HG03045 (cell line): ENCODE measurements around the gene ITGAD.

Source experiments
- ATAC-seq: cut with Tn5 transposase; IDR thresholded peaks from one replicate; pipeline ENCODE4 v1.9.1; 2021; ENCODE audit warnings: mild to moderate bottlenecking, moderate library complexity; ENCODE audit not compliant: unreplicated experiment

ITGAD gene

DNA sequence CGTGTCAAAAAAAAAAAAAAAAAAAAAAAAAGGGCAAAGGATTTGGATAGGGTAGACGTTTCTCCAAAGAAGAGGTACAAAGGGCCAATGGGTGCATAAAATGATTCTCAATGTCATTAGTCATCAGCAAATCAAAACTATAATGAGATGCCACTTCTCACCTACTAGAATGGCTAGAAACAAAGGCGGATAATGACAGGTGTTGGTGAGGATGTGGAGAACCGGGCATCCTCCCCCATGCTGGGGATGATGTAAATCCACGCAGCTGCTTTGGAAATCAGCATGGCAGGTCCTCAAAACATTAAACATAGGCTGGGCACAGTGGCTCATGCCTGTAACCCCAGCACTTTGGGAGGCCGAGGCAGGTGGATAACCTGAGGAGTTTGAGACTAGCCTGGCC is 28.7 kb upstream of the ITGAD start:
- ATAC-seq = no peak

DNA sequence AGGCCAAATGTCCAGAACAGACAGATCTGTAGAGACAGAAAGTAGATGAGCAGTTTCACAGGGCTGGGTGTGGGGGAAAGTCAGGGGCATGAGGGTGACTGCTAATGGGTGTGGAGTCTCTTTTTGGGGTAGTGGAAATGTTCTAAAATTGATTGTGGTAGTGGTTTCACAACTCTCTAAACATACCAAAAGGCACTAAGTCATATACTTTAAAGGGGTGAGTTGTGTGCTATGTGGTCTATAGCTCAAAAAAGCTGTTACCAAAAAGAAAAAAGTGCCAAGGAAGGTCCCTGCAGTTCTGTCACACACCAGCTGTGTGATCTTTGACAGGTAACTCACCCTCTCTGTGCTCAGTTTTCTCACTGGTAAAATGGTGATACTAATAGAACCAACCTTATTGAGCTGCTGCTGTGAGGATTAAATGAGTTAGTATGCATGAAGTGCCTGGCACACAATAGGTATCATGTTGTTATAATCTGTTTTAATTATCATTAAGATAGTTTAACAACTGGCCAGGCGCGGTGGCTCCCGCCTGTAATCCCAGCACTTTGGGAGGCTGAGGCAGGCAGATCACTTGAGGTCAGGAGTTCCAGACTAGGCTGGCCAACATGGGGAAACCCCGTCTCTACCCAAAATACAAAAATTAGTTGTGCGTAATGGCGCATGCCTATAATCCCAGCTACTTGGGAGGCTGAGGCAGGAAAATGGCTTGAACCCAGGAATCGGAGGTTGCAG is 27.8 kb upstream of the ITGAD start:
- ATAC-seq = no peak

DNA sequence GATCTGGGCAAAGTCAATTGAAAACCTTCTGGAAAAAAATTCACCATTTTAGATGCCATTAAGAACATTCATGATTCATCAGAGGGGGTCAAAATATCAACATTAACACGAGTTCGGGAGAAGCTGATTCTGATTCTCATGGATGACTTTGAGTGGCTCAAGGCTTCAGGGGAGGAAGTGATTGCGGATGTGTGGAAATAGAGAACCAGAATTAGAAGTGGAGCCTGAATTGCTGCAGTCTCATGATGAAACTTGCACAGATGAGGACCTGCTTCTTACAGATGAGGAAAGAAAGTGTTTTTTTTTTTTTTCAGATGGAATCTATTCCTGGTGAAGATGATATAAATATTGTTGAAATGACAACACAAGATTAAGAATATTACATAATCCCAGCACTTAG is 25.3 kb upstream of the ITGAD start:
- no peak for ATAC-seq

DNA sequence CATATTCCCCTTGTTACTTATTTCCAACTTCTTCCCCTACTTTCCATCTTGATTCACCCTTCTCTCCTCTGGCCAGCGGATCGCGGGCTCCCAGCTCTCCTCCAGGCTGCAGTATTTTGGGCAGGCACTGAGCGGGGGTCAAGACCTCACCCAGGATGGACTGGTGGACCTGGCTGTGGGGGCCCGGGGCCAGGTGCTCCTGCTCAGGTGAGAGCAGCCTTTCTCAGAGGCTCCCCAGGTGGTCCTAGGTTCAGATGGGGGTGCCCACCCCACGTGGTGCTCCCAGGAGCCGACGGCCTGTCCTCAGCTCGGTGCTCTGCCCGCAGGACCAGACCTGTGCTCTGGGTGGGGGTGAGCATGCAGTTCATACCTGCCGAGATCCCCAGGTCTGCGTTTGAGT is 22.1 kb upstream of the ITGAD start:
- no peak for ATAC-seq

- ATAC-seq = no peak
Measured at GRCh38 chr16:31371619-31372484, 21.3 kb upstream of the ITGAD start.

DNA sequence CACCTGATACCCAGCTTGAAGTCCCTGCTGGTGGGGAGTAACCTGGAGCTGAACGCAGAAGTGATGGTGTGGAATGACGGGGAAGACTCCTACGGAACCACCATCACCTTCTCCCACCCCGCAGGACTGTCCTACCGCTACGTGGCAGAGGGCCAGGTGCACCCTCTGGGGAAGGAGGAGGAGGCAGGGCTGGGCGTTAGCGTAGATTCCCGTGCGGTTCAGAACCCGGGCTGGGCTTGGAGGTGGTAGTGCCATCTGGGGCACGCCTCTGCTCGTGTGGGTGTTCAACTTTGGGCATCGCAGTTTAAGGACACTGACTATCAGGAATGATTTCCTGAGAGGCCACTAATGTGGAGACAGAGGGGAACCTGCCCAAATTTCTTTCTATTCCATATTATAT is 19.9 kb upstream of the ITGAD start:
- no peak for ATAC-seq

DNA sequence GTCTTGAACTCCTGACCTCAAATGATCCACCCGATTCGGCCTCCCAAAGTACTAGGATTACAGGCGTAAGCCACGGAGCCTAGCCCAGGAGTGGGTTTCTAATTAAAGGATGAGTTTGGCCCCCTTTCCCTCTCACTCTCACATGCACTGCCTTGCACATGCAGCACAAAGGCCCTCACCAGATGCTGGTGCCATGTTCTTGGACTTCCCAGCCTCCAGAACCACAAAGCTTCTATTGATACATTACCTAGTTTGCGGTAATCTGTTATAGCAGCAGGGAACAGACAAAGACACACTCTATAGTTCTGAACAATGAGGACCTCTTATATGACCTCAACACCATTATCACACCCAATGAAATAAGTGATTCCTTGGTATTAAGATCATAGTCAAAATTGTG is 17.9 kb upstream of the ITGAD start:
- no peak for ATAC-seq

DNA sequence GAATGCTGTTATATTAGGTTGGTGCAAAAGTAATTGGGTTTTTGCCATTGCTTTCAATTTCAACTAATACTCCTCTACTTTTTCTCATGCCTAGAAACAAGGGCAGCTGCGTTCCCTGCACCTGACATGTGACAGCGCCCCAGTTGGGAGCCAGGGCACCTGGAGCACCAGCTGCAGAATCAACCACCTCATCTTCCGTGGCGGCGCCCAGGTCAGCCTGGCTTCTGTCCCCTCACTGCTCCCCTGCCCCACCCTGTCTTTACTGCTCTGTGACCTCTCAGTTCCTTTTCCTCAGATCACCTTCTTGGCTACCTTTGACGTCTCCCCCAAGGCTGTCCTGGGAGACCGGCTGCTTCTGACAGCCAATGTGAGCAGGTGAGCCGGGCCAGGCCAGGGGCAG is 16.4 kb upstream of the ITGAD start:
- no peak for ATAC-seq

DNA sequence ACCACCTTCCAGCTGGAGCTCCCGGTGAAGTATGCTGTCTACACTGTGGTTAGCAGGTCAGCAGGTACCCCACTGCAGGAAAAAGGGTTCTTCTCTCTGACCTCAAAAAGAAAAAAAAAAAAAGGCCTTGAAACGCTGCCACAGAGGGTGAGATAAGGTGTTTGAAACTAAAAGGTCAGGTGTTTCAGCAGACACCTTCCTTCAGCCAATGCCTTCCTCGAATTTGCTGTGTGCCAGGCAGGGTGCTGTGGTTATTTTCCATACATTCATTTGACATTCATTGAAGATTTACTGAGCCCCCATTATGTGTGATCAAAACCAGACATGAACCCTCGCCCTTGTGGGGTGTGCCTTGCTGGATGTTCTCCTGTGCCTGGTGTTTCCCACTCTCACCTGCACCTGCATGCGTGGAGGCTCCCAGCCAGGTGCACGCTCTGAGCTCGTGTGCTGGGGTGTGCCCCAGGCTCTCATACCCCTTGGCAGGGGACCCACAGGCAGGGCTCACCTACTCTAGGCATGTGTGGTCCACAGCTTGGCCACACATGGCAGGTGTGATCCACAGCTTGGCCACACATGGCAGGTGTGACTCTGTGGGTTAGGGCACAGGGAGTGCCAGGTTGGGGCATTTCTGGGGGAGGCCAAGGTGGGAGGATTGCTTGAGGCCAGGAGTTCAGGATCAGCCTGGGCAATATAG is 15.8 kb upstream of the ITGAD start:
- ATAC-seq = no peak

DNA sequence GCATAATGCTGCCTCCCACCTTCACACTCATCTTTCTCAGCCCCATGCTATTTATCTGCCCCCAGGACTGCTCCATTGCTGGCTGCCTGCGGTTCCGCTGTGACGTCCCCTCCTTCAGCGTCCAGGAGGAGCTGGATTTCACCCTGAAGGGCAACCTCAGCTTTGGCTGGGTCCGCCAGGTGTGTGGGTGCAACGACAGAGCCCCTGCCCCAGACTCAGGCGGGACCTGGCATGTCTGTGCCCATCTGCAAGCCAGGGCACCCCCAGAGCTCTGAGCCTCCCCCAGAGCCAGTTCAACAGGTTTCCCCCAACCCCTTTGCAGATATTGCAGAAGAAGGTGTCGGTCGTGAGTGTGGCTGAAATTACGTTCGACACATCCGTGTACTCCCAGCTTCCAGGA is 12.9 kb upstream of the ITGAD start:
- no peak for ATAC-seq

DNA sequence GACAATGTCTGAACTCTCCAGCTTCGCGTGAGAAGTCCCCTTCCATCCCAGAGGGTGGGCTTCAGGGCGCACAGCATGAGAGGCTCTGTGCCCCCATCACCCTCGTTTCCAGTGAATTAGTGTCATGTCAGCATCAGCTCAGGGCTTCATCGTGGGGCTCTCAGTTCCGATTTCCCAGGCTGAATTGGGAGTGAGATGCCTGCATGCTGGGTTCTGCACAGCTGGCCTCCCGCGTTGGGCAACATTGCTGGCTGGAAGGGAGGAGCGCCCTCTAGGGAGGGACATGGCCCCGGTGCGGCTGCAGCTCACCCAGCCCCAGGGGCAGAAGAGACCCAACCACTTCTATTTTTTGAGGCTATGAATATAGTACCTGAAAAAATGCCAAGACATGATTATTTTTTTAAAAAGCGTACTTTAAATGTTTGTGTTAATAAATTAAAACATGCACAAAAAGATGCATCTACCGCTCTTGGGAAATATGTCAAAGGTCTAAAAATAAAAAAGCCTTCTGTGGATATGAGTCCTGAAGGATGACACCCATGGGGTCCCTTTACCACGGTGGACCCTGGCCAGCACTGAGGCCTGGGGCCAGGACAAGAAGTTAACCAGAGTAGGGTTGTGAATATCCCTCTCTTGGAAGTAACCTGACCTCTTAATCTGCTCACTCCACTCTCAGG is 10.5 kb upstream of the ITGAD start:
- no peak for ATAC-seq

GRCh38 chr16:31385680-31386079 is 7.5 kb upstream of the ITGAD start:
- no peak for ATAC-seq

DNA sequence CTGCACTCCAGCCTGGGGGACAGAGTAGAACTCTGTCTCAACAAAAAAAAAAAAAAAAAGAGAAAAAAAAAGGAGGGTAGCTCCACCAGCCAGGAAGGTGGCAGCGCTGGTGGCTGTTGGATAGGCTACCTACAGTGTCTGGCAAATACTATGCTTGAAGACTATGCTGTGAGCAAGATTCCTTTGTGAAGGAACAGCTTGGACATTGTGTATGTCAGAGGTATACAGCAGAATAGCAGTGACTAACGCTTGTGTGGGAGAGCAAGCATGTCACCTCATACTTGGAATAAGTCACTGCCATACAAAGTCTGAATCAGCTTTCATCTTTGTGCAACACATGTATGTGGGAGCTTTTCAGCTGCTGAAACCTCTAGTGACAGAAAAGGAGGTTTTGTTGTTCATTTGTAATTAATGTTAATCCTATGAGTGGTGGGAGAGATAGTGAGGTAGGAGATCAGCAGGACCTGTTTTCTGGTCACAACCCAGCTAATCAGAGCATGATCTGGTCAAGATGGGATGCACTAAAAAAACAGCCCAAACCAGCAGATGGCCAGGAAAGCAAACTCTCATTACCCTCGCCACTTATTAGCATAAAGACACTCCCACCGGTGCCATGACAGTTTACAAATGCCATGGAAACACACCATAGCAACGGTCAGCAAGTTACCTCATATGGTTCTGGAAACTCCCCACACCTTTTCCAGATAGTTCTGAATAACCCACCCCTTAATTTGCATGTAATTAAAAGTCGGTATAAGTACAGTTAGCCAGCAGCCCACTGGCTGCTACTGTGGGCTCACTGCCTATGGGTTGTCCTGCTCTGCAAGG is 6.8 kb upstream of the ITGAD start:
- no peak for ATAC-seq

- no peak for ATAC-seq
Measured at GRCh38 chr16:31388535-31388934, 4.6 kb upstream of the ITGAD start.

- ATAC-seq = no peak
Measured at GRCh38 chr16:31390504-31391041, 2.6 kb upstream of the ITGAD start.

DNA sequence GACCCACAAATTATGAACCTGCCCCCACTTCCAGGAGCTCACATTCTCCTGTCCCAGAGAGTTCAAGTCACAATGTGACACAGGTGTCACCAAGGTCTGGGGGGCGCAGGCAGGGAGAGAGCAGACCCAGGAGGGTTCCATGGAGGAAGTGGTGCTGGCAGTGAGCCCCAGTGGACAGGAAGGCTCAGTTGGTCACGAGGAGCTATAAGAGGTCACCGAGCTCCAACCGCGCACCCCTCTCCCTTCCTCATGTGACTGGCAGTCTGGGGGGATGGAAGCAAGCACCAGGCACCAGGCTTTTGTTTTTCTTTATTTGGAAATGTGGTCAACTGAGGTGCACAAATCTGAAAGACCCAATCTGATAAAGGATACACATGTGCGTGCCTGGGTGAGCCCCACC is 2.5 kb downstream of the ITGAD start:
- no peak for ATAC-seq

DNA sequence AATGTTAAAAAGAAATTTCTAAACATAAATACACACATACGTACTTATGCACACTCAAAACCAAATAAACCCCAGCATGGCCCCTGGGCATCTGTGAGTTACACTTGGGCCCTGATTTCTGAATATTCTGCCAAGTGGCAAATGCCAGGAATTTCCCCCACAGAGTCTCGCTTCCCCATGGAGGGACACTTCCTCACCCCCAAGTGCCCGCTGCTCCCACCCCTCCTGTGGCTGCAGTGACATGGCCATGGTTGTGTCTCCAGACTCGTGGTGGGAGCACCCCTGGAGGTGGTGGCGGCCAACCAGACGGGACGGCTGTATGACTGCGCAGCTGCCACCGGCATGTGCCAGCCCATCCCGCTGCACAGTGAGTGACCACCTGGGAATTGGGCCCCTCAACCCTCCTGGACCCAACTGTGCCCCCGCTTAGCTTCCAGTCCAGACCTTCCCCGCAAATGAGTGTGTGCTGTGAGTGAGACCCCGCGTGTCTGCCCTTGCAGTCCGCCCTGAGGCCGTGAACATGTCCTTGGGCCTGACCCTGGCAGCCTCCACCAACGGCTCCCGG is 4.0 kb downstream of the ITGAD start:
- ATAC-seq = no peak

- ATAC-seq = no peak
Measured at GRCh38 chr16:31397701-31398100, 4.6 kb downstream of the ITGAD start.

GRCh38 chr16:31400191-31400590 is 7.1 kb downstream of the ITGAD start:
- no peak for ATAC-seq

- no peak for ATAC-seq
Measured at GRCh38 chr16:31401436-31401835, 8.3 kb downstream of the ITGAD start.
